Thymus (tissue), 11 donors: ENCODE results near the gene TSHZ2. TPM values are rescaled to one million over a fixed set of nuclear protein-coding genes. Genes with fewer than 3 reads are reported as not detected.

ENCODE experiments used
- DNase-seq, 9 donors: peaks; one replicate each; pipeline ENCODE4 v3.0.0-alpha.2; 2013; ENCODE audit warnings: low spot score in 9 of 9, low read depth in 6 of 9, missing footprints in 1 of 9
- H3K27ac ChIP-seq, 2 donors: one replicate each; pipeline ENCODE4 v1.5.1; 2013; ENCODE audit warnings: control low read depth in 1 of 2, low read depth in 1 of 2, low read length in 1 of 2, mild to moderate bottlenecking in 1 of 2, moderate library complexity in 1 of 2
- H3K27me3 ChIP-seq, 2 donors: one replicate each; pipeline ENCODE4 v1.5.1; 2013; ENCODE audit warnings: low read length in 1 of 2; ENCODE audit not compliant: control insufficient read depth in 2 of 2, insufficient read depth in 1 of 2
- H3K36me3 ChIP-seq, 2 donors: one replicate each; pipeline ENCODE4 v1.5.1; 2013; ENCODE audit warnings: low read length in 1 of 2, mild to moderate bottlenecking in 1 of 2, moderate library complexity in 1 of 2; ENCODE audit not compliant: control insufficient read depth in 2 of 2, insufficient read depth in 2 of 2
- H3K4me1 ChIP-seq, 2 donors: one replicate each; pipeline ENCODE4 v1.5.1; 2013; ENCODE audit warnings: low read length in 2 of 2; ENCODE audit not compliant: control insufficient read depth in 2 of 2, insufficient read depth in 2 of 2
- H3K4me3 ChIP-seq, 2 donors: one replicate each; pipeline ENCODE4 v1.5.1; 2013; ENCODE audit warnings: low read length in 2 of 2, control low read depth in 1 of 2, mild to moderate bottlenecking in 1 of 2
- H3K9me3 ChIP-seq, 2 donors: one replicate each; pipeline ENCODE4 v1.5.1; 2013; ENCODE audit warnings: low read length in 1 of 2, mild to moderate bottlenecking in 1 of 2; ENCODE audit not compliant: control insufficient read depth in 2 of 2, insufficient read depth in 1 of 2
- whole genome bisulfite sequencing: extraction: QIAGEN DNeasy Blood & Tissue Kit; methylation state at CpG from one replicate; pipeline ENCODE4 v1.1.7; 2013; 5-methylcytosine and 5-hydroxymethylcytosine counted together
- polyA plus RNA-seq: library from polyadenylated mRNA; stranded (reverse); fragments of 200-250 nt; gene quantifications from one replicate; pipeline ENCODE4 v1.2.3, GENCODE V29; 2013
- total RNA-seq: library from RNA; stranded (reverse); fragments of 120-200 nt; gene quantifications from one replicate; pipeline ENCODE4 v1.2.4, GENCODE V29; 2013
- donor health status: healthy.

The TSHZ2 gene
- total and polyA plus RNA-seq, 2 donors, result 1.4 to 2.4 TPM

- 88% methylated on average over 8 of the region's 8 CpGs for WGBS
- no peak for DNase-seq
- Histone ChIP-seq H3K4me3 (no peak overlapping the region), H3K27me3 (no peaks in the 10 kb centered on the region), H3K36me3 (no peaks in the 10 kb centered on the region), H3K4me1 (peaks cover 3 to 5% of the 10 kb centered on the region in 2 donors), H3K27ac (peak overlapping the region in 1 of 2 donors; percentile 52), H3K9me3 (no peaks in the 10 kb centered on the region)
These were observed 411.8 kb downstream of the TSHZ2 start for GRCh38 chr20:53383916-53384315.

GRCh38 chr20:53384392-53384791 is 412.2 kb downstream of the TSHZ2 start:
- Histone ChIP-seq H3K4me1 (peaks cover 3 to 5% of the 10 kb centered on the region in 2 donors), H3K27me3 (no peaks in the 10 kb centered on the region), H3K4me3 (no peak overlapping the region), H3K27ac (no peak overlapping the region), H3K9me3 (no peaks in the 10 kb centered on the region), H3K36me3 (no peaks in the 10 kb centered on the region)
- 95% methylated on average over 3 of the region's 3 CpGs for WGBS
- no peak for DNase-seq

DNA sequence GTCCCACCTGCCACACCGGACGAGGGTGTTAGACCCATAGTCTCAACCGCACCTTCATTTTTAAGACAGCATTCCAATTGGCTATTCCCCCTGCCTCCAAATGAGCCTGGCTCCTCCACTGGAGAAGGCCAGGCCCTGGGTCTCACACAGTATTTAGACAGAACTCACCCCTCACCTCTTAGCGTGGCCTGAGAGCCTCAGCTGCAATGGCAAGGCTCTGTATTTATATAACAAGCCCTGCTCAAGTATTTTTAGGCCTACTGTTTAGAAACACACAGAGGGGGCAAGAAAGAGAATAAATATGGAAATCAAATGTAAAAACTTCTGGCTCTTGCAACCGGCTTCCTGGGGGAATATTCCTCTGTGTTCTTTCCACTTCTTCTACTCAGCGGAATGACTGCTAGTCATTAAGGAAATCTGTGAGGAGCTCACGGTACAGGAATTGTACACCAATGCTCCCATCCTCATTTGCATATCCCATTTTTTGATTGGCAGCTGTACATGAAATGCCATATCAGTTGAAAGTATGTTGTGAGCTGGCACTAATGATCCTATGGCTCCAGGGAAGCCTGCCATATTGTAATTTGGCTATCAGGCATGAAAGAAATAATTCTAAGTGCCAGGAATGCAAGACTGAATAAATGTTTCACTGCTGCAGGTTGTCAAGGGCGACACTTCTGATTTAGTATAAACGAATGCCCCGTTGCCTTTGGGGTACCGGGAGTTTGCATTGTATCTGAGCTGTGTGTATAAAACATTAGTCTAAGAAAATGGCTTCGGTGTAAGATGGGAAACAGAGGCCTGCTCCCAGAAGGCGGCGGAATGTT is 414.0 kb downstream of the TSHZ2 start:
- H3K27ac ChIP-seq, result no peak overlapping the region
- H3K9me3 ChIP-seq, result no peaks in the 10 kb centered on the region
- H3K27me3 ChIP-seq, result no peaks in the 10 kb centered on the region
- peaks cover 3 to 5% of the 10 kb centered on the region in 2 donors for H3K4me1 ChIP-seq
- no peak for DNase-seq
- H3K4me3 ChIP-seq, result no peak overlapping the region
- WGBS, result 93% methylated on average over 14 of the region's 14 CpGs
- no peaks in the 10 kb centered on the region for H3K36me3 ChIP-seq

- no peaks in the 10 kb centered on the region for H3K27me3 ChIP-seq
- H3K4me1 ChIP-seq, result peaks cover 3 to 5% of the 10 kb centered on the region in 2 donors
- 42% methylated on average over 8 of the region's 8 CpGs for WGBS
- H3K9me3 ChIP-seq, result no peaks in the 10 kb centered on the region
- no peak overlapping the region for H3K27ac ChIP-seq
- no peaks in the 10 kb centered on the region for H3K36me3 ChIP-seq
- H3K4me3 ChIP-seq, result no peak overlapping the region
- DNase-seq, result peak; percentile 25 to 83 (median 50)
These were observed 416.0 kb downstream of the TSHZ2 start for GRCh38 chr20:53387983-53388675.

DNA sequence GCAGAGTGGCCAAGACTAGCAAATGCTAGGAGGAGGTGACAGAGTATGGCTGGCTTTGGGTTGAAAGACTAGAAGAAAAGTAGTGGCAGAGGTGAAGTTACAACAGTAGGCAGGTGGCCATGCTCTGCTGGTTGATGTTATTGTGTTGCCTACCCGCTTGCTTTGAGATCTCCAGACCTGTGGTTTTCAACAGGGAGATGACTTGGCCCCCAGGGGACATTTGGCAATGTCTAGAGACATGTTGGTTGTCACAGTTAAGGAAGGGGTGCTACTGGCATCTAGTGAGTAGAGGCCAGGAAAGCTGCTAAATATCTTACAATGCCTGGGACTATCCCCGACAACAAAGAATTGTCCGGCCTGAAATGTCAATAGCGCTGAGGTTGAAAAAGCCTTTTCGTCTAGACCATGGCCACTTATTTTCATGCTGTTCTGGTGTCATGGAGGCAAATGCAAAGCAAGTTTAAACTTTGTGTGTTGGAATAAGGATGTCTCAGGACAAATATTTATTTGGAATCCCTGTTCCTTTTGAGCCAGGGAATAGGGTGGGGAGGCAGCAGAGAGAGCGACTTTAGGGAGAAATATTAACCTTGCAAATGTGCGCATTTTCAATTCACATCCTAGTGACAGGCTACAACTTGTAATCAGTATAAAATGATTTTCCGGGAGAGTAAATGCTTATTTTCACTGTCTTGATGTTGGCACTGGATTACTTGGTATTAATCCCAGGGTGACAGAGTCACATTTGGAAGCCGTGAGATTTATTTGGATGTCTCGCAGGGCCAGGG is 417.6 kb downstream of the TSHZ2 start:
- Histone ChIP-seq H3K9me3 (no peaks in the 10 kb centered on the region), H3K27ac (no peak overlapping the region), H3K4me1 (peaks cover 3 to 5% of the 10 kb centered on the region in 2 donors), H3K36me3 (no peaks in the 10 kb centered on the region), H3K27me3 (no peaks in the 10 kb centered on the region), H3K4me3 (no peak overlapping the region)
- no peak for DNase-seq
- WGBS, result 96% methylated on average over 10 of the region's 10 CpGs

DNA sequence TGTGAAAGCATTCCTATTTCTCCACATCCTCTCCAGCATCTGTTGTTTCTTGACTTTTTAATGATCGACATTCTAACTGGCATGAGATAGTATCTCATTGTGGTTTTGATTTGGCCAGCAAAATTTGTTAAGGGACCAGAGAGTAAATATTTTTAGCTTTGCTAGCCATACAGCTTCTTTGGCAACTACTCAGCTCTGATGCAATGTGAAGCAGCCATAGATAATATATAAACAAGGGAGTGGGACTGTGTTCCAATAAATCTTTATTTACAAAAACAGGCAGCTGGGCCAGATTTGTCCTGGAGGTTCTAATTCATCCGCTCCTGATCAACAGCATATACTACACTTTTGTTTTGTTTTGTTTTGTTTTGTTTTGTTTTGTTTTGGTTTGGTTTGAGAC is 418.6 kb downstream of the TSHZ2 start:
- Histone ChIP-seq H3K27ac (no peak overlapping the region), H3K4me1 (peaks cover 3 to 5% of the 10 kb centered on the region in 2 donors), H3K4me3 (no peak overlapping the region), H3K27me3 (no peaks in the 10 kb centered on the region), H3K9me3 (no peaks in the 10 kb centered on the region), H3K36me3 (no peaks in the 10 kb centered on the region)
- WGBS, result 96% methylated on average over 2 of the region's 2 CpGs
- DNase-seq, result no peak

GRCh38 chr20:53394433-53394832 is 422.3 kb downstream of the TSHZ2 start:
- no peak overlapping the region for H3K4me3 ChIP-seq
- H3K9me3 ChIP-seq, result no peaks in the 10 kb centered on the region
- no peaks in the 10 kb centered on the region for H3K4me1 ChIP-seq
- no peak overlapping the region for H3K27ac ChIP-seq
- H3K36me3 ChIP-seq, result no peaks in the 10 kb centered on the region
- DNase-seq, result no peak
- no peaks in the 10 kb centered on the region for H3K27me3 ChIP-seq

DNA sequence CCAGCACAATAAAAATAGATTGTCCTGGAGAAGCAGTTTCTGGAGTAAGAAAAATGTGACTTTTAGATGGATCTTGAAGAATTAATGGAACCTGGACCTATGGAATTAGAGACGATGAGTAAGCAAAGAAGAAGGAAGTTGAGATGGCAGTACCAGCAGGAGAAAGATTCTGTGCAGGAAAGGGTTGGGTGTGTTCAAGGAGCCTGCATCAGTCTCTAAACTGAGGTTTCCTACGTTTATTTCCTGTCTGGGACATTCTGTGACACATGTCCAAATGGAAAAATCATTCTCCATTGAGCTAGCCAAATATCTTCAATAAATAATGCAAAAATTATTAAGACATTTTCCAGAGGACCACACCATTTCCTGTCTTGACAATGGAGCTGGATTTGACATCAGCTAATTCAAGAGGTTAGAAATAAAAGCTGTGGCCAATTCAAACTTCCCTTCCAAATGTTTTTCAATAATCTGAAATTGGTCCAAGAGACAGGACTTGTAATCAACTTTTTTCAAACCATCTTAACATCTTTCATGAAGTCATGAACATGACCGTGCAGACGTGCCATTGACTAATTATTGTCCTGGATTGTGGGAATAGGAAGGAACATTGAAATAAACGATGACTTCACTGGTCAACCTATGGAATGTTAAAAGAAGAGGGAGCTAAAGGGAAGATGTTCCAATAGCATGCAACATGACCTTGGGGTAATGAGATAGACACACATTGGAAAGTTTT is 423.2 kb downstream of the TSHZ2 start:
- no peaks in the 10 kb centered on the region for H3K4me1 ChIP-seq
- no peak overlapping the region for H3K4me3 ChIP-seq
- no peak for DNase-seq
- 58% methylated on average over 5 of the region's 5 CpGs for WGBS
- no peaks in the 10 kb centered on the region for H3K9me3 ChIP-seq
- no peaks in the 10 kb centered on the region for H3K27me3 ChIP-seq
- no peak overlapping the region for H3K27ac ChIP-seq
- H3K36me3 ChIP-seq, result no peaks in the 10 kb centered on the region
